Activated CD4-positive, alpha-beta T cell treated with anti-CD3 and anti-CD28 coated beads, Interleukin-2, amount 10 ng/mL, durations not matched to agents 24 days and 14 days (primary cell): ENCODE results near the gene TMC4. TPM values are rescaled to one million over a fixed set of nuclear protein-coding genes. Genes with fewer than 3 reads are reported as not detected.
A peak's percentile ranks its signal among the peaks of the same experiment; 100 is the strongest.
"Not testable (repeated sequence)": the region's sequence is repeated elsewhere in the genome, so short reads cannot be mapped to it uniquely, and the experiment has no call there.

Source experiments
- DNase-seq: peaks from one replicate; pipeline ENCODE4 v3.0.0; 2022
- H3K27ac Mint-ChIP-seq: one replicate; pipeline ENCODE4 v1.8.0; 2022; ENCODE audit warnings: mild to moderate bottlenecking, mixed read lengths
- H3K27me3 Mint-ChIP-seq: one replicate; pipeline ENCODE4 v1.8.0; 2022; ENCODE audit warnings: mixed read lengths
- H3K36me3 Mint-ChIP-seq: one replicate; pipeline ENCODE4 v1.8.0; 2022; ENCODE audit warnings: low read depth, mild to moderate bottlenecking, mixed read lengths
- H3K4me1 Mint-ChIP-seq: one replicate; pipeline ENCODE4 v1.8.0; 2021; ENCODE audit warnings: mixed read lengths
- H3K4me3 Mint-ChIP-seq: one replicate; pipeline ENCODE4 v1.8.0; 2022; ENCODE audit warnings: mild to moderate bottlenecking, moderate library complexity, mixed read lengths
- H3K9me3 Mint-ChIP-seq: one replicate; pipeline ENCODE4 v1.8.0; 2021; ENCODE audit warnings: mixed read lengths
- intact Hi-C: fragments of 100-400 bp; cut with micrococcal nuclease; formaldehyde crosslinking; loops from one replicate; pipeline ENCODE4 v1.15.1; 2023
- total RNA-seq: library from RNA; stranded (reverse); gene quantifications from 2 replicates; pipeline ENCODE4 v1.2.3, GENCODE V29; 2022

TMC4 gene
- total RNA-seq, 1 donor from 2014 or later: 1.1 TPM

DNA sequence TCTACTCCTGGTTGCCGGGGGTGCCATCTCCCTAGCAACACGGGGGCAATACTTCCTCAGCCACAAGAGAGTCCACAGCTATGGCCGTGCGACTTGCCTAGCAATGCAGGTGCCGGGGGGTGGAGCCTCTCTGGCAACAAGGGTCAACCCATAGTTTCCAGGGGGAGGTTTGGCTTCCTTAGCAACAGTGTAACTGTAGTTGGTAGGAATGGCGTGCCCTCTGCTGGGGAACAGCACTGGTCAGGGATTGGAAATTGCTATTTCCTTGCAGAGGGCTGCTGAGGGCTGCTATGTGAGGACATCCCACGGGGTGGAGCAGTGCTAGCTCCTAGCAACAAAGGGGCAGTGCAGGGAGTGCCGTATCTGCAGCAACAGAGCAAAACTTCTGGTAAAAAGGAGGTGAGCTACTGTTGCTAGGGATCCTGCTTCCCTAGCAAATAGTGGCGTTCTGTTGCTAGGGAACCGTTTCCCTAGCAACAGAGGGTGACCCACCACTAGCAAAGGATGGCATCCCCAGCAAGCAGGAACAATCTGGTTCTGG is 7.0 kb upstream of the TMC4 start:
- intact Hi-C loops: no loop called here
- Mint-ChIP-seq H3K4me1 (no peaks in the 10 kb centered on the region), H3K9me3 (no peaks in the 10 kb centered on the region), H3K27ac (no peak overlapping the region), H3K4me3 (no peak overlapping the region), H3K36me3 (peaks cover 44% of the 10 kb centered on the region), H3K27me3 (no peaks in the 10 kb centered on the region)
- DNase-seq: no peak

DNA sequence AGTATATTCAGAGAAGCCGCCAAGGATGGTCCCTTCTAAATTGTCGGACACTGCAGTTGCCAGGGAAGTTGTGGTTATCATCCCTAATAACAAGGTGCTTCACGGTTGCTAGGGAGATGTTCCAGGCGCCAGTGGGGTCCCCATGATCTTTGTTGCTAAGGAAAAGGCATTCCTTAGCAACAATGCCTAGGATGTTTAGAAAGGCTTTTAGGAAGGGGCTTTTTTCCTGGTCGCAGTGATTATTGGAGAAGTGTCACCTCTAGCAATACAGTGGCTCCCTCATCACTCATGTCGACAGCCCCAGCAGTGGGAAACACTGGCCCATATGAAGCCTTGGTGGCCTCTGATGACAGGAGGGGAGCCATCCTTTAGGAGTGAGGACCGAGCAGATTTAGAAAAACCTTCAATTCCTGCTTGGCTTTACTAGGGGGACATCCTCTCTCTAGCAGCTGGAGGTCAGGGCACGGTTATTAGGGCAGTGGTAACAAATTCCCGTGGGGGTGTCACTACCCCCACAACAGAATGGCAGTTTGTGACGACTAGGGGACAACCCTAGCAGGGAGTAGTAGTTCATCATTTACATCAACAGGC is 6.4 kb upstream of the TMC4 start:
- Mint-ChIP-seq H3K27me3 (no peaks in the 10 kb centered on the region), H3K4me1 (no peaks in the 10 kb centered on the region), H3K9me3 (no peaks in the 10 kb centered on the region), H3K36me3 (peaks cover 46% of the 10 kb centered on the region), H3K4me3 (no peak overlapping the region), H3K27ac (no peak overlapping the region)
- intact Hi-C loops: no loop called here
- no peak for DNase-seq

DNA sequence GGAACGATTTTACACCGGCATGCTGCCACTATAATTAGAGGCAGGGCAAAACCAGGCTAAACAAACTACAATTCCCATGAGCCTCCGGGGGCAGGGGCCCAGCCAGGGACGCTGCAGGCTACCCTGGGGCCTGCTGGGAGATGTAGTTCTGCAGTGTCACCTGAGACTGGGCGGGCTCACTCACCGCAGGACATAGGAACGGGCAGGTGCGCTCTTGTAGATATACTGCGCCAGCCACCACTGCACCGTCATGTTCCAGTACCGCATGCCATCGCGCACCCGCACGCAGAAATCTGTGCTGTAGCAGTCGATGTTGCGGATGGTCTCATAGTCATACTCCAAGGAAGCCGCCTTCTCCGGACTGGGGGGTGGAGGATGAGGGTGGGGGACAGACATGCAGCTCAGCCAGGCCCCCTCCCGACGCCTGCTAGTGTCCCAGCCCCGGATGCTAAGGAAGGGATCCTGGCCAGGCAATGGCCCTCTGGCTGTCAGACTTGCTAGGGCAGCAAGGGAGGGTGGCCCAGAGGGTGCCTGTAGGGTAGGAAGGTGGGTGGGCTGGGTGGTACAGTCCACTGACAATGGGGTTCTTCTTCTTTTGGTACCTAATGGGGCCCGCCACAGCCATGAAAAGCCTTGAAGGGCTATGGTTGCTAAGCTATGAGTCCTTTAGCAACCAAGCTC is 5.8 kb upstream of the TMC4 start:
- peak; percentile 85 for DNase-seq
- H3K4me1 Mint-ChIP-seq: no peaks in the 10 kb centered on the region
- intact Hi-C loops: no loop called here

DNA sequence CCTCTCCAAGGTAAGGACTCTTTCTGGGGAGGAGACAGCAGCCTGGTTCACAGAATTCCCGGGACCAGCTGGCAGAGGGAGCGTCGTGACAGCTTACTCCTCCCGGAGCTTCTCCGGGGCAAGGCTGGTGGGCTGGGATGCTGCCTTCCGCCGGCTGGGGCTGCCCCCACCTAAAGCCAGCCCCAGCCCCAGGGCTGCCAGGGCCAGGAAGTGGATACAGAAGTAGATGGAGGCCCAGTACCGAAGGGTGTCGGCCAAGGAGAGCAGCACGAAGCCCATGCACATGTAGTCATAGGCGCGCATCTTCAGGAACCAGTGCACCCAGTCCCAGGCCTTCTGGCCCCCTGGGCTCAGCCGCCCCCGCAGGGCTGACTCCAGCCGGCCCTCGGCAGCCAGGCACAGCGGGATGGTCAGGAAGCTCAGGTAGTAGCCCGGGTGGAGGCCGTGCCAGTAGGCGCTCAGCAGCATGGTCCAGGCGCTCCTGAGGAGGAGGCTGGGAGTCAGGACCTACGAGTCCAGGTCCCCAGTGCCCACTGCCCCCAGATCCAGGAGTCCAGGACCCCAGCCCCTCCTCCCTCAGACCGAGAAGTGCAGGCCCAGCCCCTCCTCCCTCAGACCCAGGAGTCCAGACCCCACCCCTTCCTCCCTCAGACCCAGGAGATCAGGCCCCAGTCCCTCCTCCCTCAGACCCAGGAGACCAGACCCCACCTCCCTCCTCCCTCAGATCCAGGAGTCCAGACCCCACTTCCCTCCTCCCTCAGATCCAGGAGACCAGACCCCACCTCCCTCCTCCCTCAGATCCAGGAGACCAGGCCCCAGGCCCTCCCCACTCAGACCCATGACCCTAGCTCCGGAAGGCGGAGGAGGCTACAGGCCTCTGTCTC is 1.2 kb upstream of the TMC4 start:
- no peak overlapping the region for H3K4me3 Mint-ChIP-seq
- H3K27ac Mint-ChIP-seq: no peak overlapping the region
- H3K4me1 Mint-ChIP-seq: no peaks in the 10 kb centered on the region
- H3K27me3 Mint-ChIP-seq: no peaks in the 10 kb centered on the region
- intact Hi-C loops: no loop called here
- H3K36me3 Mint-ChIP-seq: peaks cover 21% of the 10 kb centered on the region
- no peaks in the 10 kb centered on the region for H3K9me3 Mint-ChIP-seq
- no peak for DNase-seq

More for the DNA sequence above, 5.8 kb upstream of the TMC4 start:
- Mint-ChIP-seq H3K36me3 (peaks cover 40% of the 10 kb centered on the region), H3K27me3 (no peaks in the 10 kb centered on the region), H3K4me3 (no peak overlapping the region), H3K9me3 (no peaks in the 10 kb centered on the region), H3K27ac (no peak overlapping the region)

DNA sequence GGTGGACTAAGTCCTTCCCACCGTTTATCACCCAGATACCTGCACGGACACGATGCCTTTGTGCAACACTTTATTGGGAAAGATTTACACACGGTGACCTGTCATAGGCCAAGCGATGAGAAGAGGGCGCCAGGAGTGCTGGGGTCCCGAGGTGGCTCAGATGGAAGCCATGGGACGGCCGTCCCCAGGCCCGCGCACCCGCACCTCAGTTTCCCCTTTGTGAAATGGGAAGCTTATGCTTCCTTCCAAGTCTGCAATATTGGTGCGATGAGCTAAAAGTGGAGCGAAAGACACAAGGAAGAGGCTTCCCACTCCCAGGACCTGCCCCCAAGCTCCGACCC is 369 bp upstream of the TMC4 start:
- peaks cover 16% of the 10 kb centered on the region for H3K36me3 Mint-ChIP-seq
- no peak for DNase-seq
- no peaks in the 10 kb centered on the region for H3K27me3 Mint-ChIP-seq
- no peaks in the 10 kb centered on the region for H3K9me3 Mint-ChIP-seq
- H3K4me1 Mint-ChIP-seq: peaks cover 1% of the 10 kb centered on the region
- H3K4me3 Mint-ChIP-seq: no peak overlapping the region
- H3K27ac Mint-ChIP-seq: no peak overlapping the region
- intact Hi-C loops: no loop called here

DNA sequence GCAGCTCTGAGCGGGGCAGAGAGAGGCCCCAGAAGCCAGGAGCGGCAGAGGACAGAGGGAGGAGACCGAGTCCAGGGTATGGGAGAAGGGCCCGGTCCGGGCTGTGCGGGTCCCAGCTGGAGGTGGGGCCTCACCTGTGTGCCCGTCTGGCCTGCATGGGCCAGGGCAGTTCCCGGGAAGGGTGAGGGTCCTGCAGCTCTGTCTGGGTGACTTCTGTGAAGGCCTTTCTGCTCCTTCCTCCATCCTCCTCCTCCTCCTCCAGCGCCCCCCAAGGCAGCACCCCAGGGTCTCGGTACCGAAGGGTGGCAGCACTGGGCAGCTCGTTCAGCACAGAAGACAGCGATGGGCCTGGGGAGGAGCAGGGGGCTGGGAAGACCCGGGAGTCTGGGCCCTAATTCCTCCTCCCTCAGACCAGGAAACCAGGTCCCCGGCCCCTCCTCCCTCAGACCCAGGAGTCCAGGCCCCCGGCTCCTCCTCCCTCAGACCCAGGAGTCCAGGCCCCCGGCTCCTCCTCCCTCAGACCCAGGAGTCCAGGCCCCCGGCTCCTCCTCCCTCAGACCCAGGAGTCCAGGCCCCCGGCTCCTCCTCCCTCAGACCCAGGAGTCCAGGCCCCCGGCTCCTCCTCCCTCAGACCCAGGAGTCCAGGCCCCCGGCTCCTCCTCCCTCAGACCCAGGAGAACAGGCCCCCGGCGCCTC is 1.1 kb downstream of the TMC4 start:
- H3K27ac Mint-ChIP-seq, H3K9me3 Mint-ChIP-seq, H3K4me3 Mint-ChIP-seq, intact Hi-C loops, H3K27me3 Mint-ChIP-seq, DNase-seq, H3K4me1 Mint-ChIP-seq: not testable (repeated sequence)
- H3K36me3 Mint-ChIP-seq: peaks cover 11% of the 10 kb centered on the region

DNA sequence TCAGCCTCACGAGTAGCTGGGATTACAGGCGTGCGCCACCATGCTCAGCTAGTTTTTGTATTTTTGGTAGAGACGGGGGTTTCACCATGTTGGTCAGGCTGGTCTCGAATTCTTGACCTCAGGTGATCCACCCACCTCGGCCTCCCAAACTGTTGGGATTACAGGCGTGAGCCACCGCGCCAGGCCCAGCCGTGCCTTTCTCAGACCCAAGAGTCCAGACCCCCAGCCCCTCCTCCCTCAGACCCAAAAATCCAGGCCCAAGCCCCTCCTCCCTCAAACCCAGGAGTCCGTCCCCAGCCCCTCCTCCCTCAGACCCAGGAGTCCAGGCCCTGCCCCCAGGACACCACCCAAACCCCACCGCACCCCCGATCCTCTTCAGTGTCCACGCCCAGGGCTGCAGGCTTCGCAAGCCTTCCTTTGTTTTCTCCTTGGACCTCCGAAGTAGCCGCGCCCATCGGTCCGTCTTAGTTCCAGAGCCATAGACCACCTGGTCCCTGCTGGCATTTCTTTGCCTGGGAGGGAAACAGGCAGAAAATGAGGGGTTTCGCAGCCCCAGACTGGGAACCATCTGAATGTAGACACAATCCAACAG is 3.7 kb downstream of the TMC4 start:
- no peak overlapping the region for H3K27ac Mint-ChIP-seq
- intact Hi-C loops: no loop called here
- H3K9me3 Mint-ChIP-seq: no peaks in the 10 kb centered on the region
- no peaks in the 10 kb centered on the region for H3K36me3 Mint-ChIP-seq
- no peaks in the 10 kb centered on the region for H3K27me3 Mint-ChIP-seq
- peaks cover 12% of the 10 kb centered on the region for H3K4me1 Mint-ChIP-seq
- no peak overlapping the region for H3K4me3 Mint-ChIP-seq
- DNase-seq: no peak

DNA sequence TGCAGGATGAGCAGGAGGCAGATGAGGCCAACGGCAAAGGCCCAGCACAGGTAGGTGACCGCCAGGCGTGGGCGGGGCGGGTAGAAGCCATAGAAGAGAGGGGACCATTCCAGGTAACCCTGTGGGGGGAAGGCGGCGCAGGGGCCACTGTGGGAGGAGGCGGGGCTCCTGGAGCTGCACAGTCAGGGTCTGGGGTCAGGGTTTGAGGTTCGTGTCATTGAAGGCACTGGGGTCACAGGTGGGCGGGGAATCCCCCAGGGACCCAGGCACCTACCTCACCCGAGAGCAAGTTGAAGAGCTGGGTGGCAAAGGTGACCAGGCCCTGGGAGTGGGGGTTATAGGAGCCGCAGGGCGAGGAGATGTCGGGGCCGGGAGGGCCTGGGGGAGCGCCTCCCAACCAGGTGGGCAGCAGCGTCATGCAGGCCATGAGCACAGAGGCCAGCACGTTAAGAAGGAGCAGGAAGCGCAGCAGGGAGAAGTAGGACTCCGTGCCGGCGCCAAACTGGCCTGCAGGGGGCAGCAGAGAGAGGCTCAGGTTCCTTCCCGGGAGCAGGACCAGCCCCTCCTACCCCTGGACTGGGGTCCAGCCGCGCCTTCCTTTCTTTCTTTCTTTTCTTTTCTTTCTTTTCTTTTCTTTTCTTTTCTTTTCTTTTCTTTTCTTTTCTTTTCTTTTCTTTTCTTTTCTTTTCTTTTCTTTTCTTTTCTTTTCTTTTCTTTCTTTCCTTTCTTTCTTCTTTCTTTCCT is 4.6 kb downstream of the TMC4 start:
- intact Hi-C loops: loop anchor here (1.0 kb wide), 2 partner anchors 63 to 98 kb away; no protein-coding TSS in a partner anchor
- DNase-seq: peak; percentile 97
- Mint-ChIP-seq H3K4me3 (peak overlapping the region; percentile 28), H3K27me3 (no peaks in the 10 kb centered on the region), H3K4me1 (peaks cover 14% of the 10 kb centered on the region), H3K27ac (no peak overlapping the region), H3K36me3 (no peaks in the 10 kb centered on the region), H3K9me3 (no peaks in the 10 kb centered on the region)

DNA sequence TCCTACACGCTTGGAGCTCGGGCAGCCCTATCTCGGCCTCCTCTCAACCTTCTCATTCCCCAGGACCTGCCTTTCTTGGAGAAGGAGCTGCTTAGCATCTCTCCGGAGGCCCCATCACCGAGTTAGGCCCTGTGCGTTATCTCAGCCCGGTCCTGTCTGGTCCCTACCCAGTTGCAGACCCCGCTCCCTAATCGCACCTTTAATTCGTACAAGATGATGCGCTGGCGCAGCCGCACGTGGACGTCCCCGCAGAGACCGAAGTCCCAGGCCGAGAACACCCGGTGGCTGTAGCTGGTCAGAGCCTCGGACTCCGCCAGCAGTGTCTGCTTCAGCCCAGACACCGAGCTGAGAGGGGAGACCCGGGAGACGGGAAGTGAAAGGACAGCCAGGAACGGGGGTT is 7.7 kb downstream of the TMC4 start:
- H3K9me3 Mint-ChIP-seq: no peaks in the 10 kb centered on the region
- DNase-seq: no peak
- H3K4me1 Mint-ChIP-seq: peaks cover 35% of the 10 kb centered on the region
- no peaks in the 10 kb centered on the region for H3K36me3 Mint-ChIP-seq
- H3K27ac Mint-ChIP-seq: no peak overlapping the region
- intact Hi-C loops: no loop called here
- no peak overlapping the region for H3K4me3 Mint-ChIP-seq
- H3K27me3 Mint-ChIP-seq: no peaks in the 10 kb centered on the region

DNA sequence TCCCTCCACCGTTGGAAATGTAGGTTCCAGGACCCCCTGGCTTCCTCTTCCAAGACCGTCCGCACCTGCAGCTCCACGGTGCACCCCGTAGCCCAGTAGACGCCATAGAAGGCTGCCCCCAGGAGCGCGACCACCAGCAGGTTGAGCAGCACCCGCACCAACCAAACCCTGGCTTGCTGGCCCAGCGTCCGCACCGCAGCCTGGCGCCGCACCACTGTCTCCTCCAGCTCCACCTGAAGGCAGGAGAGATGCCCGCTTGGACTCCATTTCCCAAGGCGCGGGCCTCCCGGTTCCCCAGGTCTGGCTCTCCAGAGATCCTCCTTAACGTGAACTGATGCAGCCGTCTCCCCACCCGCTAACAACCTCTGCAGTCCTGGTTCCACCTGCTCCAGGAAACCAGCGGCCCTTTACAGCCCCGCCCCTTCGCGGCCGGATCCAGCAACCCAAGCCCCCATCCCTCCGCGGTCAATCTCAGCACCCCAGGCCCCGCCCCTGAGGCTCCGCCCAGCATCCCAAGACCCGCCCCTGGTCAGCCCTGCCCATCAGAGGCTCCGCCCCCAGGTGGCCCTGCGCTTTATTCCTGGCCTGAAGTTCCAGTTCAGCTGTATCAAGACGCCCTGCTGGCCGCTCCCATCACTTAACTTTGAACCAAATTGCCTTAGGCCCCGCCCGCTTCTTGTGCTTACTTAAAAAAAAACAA is 8.4 kb downstream of the TMC4 start:
- Mint-ChIP-seq H3K9me3 (no peaks in the 10 kb centered on the region), H3K4me1 (peaks cover 39% of the 10 kb centered on the region), H3K36me3 (peaks cover 2% of the 10 kb centered on the region), H3K27me3 (no peaks in the 10 kb centered on the region), H3K4me3 (peak overlapping the region; percentile 95), H3K27ac (peak overlapping the region; percentile 10)
- intact Hi-C loops: loop anchor here (5.0 kb wide), 2 partner anchors 283 to 297 kb away; partner anchors contain the start of genes LENG8 and MYADM
- DNase-seq: peak; percentile 96

DNA sequence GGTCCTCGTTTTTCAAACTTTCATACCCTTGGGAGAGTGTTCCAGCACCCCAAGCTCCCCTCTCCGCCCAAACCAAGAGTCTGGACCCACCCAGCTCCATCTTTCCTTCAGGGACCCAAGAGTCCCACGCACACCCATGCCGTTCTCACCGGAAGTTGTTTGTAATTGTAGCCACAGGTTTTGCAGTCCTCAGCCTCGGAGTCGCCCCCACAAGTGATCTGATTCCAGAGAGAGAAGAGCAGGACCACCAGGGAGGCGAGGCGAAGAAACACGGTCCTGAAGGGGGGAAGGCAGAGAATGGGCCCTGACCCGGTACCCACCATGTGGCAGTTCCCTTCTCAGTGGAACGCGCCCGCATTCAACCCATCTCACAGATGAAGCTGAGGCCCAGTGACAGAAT is 10.1 kb downstream of the TMC4 start:
- Mint-ChIP-seq H3K27ac (peak overlapping the region; percentile 42), H3K4me1 (peaks cover 41% of the 10 kb centered on the region), H3K27me3 (no peaks in the 10 kb centered on the region), H3K4me3 (peak overlapping the region; percentile 95), H3K36me3 (peaks cover 9% of the 10 kb centered on the region), H3K9me3 (no peaks in the 10 kb centered on the region)
- intact Hi-C loops: loop anchor here (5.0 kb wide), 2 partner anchors 284 to 296 kb away; partner anchors contain the start of genes LENG8 and MYADM
- no peak for DNase-seq

DNA sequence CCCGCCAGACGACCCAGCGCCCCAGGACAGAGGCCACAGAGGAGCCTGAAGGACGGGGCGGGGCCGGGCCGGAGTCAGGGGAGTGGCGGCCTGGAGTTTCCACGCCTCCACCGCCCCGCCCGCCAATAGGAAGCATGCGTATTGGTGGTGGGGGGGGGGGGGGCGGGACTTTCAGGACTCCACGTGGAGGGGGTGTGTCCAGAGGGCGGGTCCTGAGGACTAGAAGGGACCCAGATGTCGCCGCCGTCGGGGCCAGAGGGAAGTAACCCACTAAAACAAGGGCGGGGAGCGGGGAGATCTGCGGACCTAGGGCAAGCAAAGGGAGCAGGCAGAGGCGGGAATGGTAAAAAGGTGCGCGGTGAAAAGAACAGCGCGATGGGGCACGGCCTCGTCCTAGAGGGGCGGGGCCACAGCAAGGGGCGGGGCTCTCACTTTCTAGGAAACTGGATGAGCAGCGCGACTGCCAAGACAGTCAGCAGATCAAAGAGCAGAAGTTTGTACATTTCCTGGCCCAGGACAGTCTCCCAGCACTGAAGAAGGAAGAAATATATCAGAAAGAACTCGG is 10.6 kb downstream of the TMC4 start:
- H3K4me1 Mint-ChIP-seq: peaks cover 41% of the 10 kb centered on the region
- H3K27ac Mint-ChIP-seq: peak overlapping the region; percentile 83
- peaks cover 9% of the 10 kb centered on the region for H3K36me3 Mint-ChIP-seq
- intact Hi-C loops: loop anchor here (5.0 kb wide), 2 partner anchors 285 to 295 kb away; partner anchors contain the start of genes LENG8 and MYADM
- DNase-seq: peak; percentile 95
- H3K4me3 Mint-ChIP-seq: peak overlapping the region; percentile 95
- H3K27me3 Mint-ChIP-seq: no peaks in the 10 kb centered on the region
- no peaks in the 10 kb centered on the region for H3K9me3 Mint-ChIP-seq
